GM23248 (cell line): ENCODE results near the gene USP11. TPM values are rescaled to one million over a fixed set of nuclear protein-coding genes. Genes with fewer than 3 reads are reported as not detected.
A peak's percentile ranks its signal among the peaks of the same experiment; 100 is the strongest.

Experiments
- DNase-seq: peaks from one replicate; pipeline ENCODE4 v3.0.0-alpha.2; 2015
- H2AFZ ChIP-seq: fragments of 200-600 bp; sonication (generic); 2 replicates; pipeline ENCODE4 v1.6.1; 2016; ENCODE audit warnings: antibody characterized with exemption
- H3F3A ChIP-seq: fragments of 200-600 bp; sonication (generic); 2 replicates; pipeline ENCODE4 v1.6.1; 2016; ENCODE audit warnings: mild to moderate bottlenecking, antibody characterized with exemption, mixed run types; ENCODE audit not compliant: insufficient read depth
- H3K27ac ChIP-seq: fragments of 200-600 bp; sonication (generic); 2 replicates; pipeline ENCODE4 v1.5.1; 2016; ENCODE audit warnings: mild to moderate bottlenecking
- H3K27me3 ChIP-seq: fragments of 200-600 bp; sonication (generic); replicated peaks from 2 replicates; pipeline ENCODE4 v1.6.1; 2016; ENCODE audit warnings: mild to moderate bottlenecking; ENCODE audit not compliant: insufficient read depth
- H3K36me3 ChIP-seq: fragments of 200-600 bp; sonication (generic); 2 replicates; pipeline ENCODE4 v1.6.1; 2016; ENCODE audit warnings: low read depth, mild to moderate bottlenecking
- H3K4me1 ChIP-seq: fragments of 200-600 bp; sonication (generic); 2 replicates; pipeline ENCODE4 v1.6.1; 2016; ENCODE audit warnings: mild to moderate bottlenecking; ENCODE audit not compliant: insufficient read depth
- H3K4me2 ChIP-seq: fragments of 200-600 bp; sonication (generic); one replicate; pipeline ENCODE4 v1.6.1; 2016; ENCODE audit warnings: mild to moderate bottlenecking; ENCODE audit not compliant: unreplicated experiment
- H3K4me3 ChIP-seq: fragments of 200-600 bp; sonication (generic); 2 replicates; pipeline ENCODE4 v1.5.1; 2016; ENCODE audit warnings: mild to moderate bottlenecking
- H3K79me2 ChIP-seq: fragments of 200-600 bp; sonication (generic); 2 replicates; pipeline ENCODE4 v1.6.1; 2016; ENCODE audit warnings: mild to moderate bottlenecking; ENCODE audit not compliant: insufficient read depth
- H3K9ac ChIP-seq: fragments of 200-600 bp; sonication (generic); 2 replicates; pipeline ENCODE4 v1.6.1; 2016; ENCODE audit warnings: mild to moderate bottlenecking
- H3K9me2 ChIP-seq: fragments of 200-600 bp; sonication (generic); 2 replicates; pipeline ENCODE4 v1.6.1; 2016; ENCODE audit warnings: mixed run types, mild to moderate bottlenecking, moderate library complexity; ENCODE audit not compliant: insufficient read depth
- H3K9me3 ChIP-seq: fragments of 200-600 bp; sonication (generic); one replicate; pipeline ENCODE4 v1.6.1; 2017; ENCODE audit warnings: low read depth
- H4K20me1 ChIP-seq: fragments of 200-600 bp; sonication (generic); 2 replicates; pipeline ENCODE4 v1.6.0; 2016; ENCODE audit not compliant: insufficient read depth
- EZH2 ChIP-seq: fragments of 200-600 bp; sonication (generic); IDR thresholded peaks from 2 replicates; pipeline ENCODE4 v1.6.1; 2018; ENCODE audit warnings: antibody characterized with exemption, mild to moderate bottlenecking; ENCODE audit not compliant: insufficient read depth, poor library complexity, severe bottlenecking
- EZH2phosphoT487 ChIP-seq: fragments of 200-600 bp; sonication (generic); IDR thresholded peaks from 2 replicates; pipeline ENCODE4 v1.6.1; 2018; ENCODE audit warnings: antibody characterized with exemption, moderate library complexity, mild to moderate bottlenecking, low read depth; ENCODE audit not compliant: insufficient read depth
- WGBS, 2 experiments: methylation state at CpG; one replicate each; pipeline ENCODE4 v1.1.6; 2015 to 2017; ENCODE audit warnings: low lambda C conversion rate in 2 of 2, low coverage in 1 of 2; ENCODE audit errors: missing lambda C conversion rate in 2 of 2; 5-methylcytosine and 5-hydroxymethylcytosine counted together
- in situ Hi-C: fragments of 300-500 bp; cut with MboI; formaldehyde crosslinking; loops from 2 replicates; pipeline ENCODE4 v1.15.0; 2020
- polyA plus RNA-seq: library from polyadenylated mRNA; unstranded; fragments of >200 nt; fragmentation: Nextera tagmentation; extraction: Ambion mirVana; gene quantifications from 2 replicates; pipeline ENCODE4 v1.2.1, GENCODE V29; 2016
- total RNA-seq: library from RNA; depleted of rRNA; stranded (reverse); fragments of >200 nt; shearing (Covaris generic); gene quantifications from 2 replicates; pipeline ENCODE4 v1.2.3, GENCODE V29; 2014

USP11 gene
- total and polyA plus RNA-seq, 2 experiments from 2014 or later: 36.6 to 61.4 TPM

DNA sequence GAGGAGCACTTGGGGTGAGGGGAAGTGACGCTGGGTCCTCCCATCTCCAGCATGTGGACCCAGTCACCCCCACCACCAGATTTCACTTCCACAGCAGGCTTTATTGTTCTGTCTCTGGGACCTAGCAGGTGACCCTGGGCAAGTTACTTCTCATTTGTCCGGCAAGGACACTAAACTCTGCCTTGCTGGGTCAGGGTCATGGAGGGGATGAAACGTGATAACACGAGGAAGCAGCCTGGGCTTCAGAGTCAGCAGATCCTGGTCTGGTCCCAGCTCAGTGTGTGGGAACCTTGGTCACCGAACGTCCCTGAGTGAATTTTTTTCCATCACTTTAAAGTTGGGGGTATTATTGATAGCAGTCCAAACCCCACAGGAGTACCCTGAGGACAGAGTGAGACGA is 35.3 kb upstream of the USP11 start:
- 78 to 98% methylated on average over 5 to 7 of the region's 7 CpGs for WGBS, 2 experiments
- H4K20me1 ChIP-seq: no peaks in the 10 kb centered on the region
- no peak for DNase-seq
- no peak overlapping the region; the same call in 1 of the 2 replicates for H3K9ac ChIP-seq
- H3K36me3 ChIP-seq: peaks cover 10% of the 10 kb centered on the region; the same call in 1 of the 2 replicates
- peak overlapping the region; percentile 92; the same call in 1 of the 2 replicates for H3K4me3 ChIP-seq
- H3K27me3 ChIP-seq: no peaks in the 10 kb centered on the region
- H3K4me1 ChIP-seq: peaks cover 33% of the 10 kb centered on the region
- H3K27ac ChIP-seq: no peak overlapping the region
- TF ChIP-seq EZH2 (no peak), EZH2phosphoT487 (no peak)
- no peak overlapping the region for H2AFZ ChIP-seq
- H3K4me2 ChIP-seq: no peak overlapping the region
- H3F3A ChIP-seq: peaks cover 5% of the 10 kb centered on the region; the same call in 1 of the 2 replicates
- H3K79me2 ChIP-seq: peaks cover 74% of the 10 kb centered on the region
- H3K9me3 ChIP-seq: no peaks in the 10 kb centered on the region
- in situ Hi-C loops: no loop called here
- no peaks in the 10 kb centered on the region for H3K9me2 ChIP-seq

DNA sequence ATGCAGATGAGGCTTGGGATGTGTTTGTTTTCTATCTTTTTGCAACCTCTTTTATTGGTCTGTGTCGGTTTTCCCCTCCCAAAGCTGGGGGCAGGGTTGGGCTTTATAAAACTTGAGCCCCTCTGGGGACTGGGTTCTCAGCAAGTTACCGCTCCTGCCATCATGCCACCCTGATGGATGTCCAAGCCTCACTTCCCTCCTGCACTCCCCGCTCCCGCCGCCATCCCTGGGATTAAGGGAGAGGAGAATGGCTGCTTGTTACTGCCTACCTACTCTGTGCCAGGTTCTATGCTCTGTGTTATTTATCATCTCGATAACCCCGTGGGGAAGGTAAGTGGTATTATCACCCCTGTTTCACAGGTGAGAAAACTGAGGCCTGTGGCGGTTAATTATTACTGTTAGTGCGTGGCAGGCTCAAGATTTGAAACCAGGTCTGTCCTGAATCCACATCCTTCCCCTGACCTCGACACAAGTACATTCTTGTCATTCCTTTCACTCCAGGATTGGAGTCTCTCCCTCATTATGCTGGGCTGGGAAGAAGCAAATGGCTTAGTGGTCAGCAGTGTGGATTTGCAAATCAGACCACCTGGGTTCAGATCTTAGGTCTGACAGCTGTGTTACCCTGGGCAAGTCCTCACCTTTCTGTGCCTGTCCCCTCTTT is 34.7 kb upstream of the USP11 start:
- Histone ChIP-seq H3K4me1 (peaks cover 31% of the 10 kb centered on the region), H3K9me2 (no peaks in the 10 kb centered on the region), H3K9ac (no peak overlapping the region; the same call in 1 of the 2 replicates), H4K20me1 (no peaks in the 10 kb centered on the region), H3K79me2 (peaks cover 79% of the 10 kb centered on the region), H3K27me3 (no peaks in the 10 kb centered on the region), H2AFZ (no peak overlapping the region), H3K27ac (peak overlapping the region; percentile 18; the same call in 1 of the 2 replicates), H3F3A (no peaks in the 10 kb centered on the region; the same call in 1 of the 2 replicates), H3K9me3 (no peaks in the 10 kb centered on the region), H3K36me3 (peaks cover 10% of the 10 kb centered on the region; the same call in 1 of the 2 replicates), H3K4me3 (no peak overlapping the region), H3K4me2 (no peak overlapping the region)
- in situ Hi-C loops: no loop called here
- DNase-seq: no peak
- 81% methylated on average over 10 of the region's 10 CpGs for WGBS, 2 experiments
- TF ChIP-seq EZH2phosphoT487 (no peak), EZH2 (no peak)

GRCh38 chrX:47198687-47199080 is 34.1 kb upstream of the USP11 start:
- Histone ChIP-seq H3K4me1 (peaks cover 29% of the 10 kb centered on the region), H3K36me3 (peaks cover 10% of the 10 kb centered on the region; the same call in 1 of the 2 replicates), H3K4me3 (no peak overlapping the region), H2AFZ (no peak overlapping the region), H3K9me2 (no peaks in the 10 kb centered on the region), H3K9me3 (no peaks in the 10 kb centered on the region), H3K79me2 (peaks cover 79% of the 10 kb centered on the region), H3K4me2 (no peak overlapping the region), H4K20me1 (no peaks in the 10 kb centered on the region), H3K9ac (no peak overlapping the region), H3K27me3 (no peaks in the 10 kb centered on the region), H3K27ac (no peak overlapping the region; the same call in 1 of the 2 replicates), H3F3A (no peaks in the 10 kb centered on the region; the same call in 1 of the 2 replicates)
- in situ Hi-C loops: no loop called here
- WGBS, 2 experiments: 78 to 79% methylated on average over 13 to 15 of the region's 15 CpGs
- no peak for DNase-seq
- TF ChIP-seq EZH2: no peak
- TF ChIP-seq EZH2phosphoT487: no peak

DNA sequence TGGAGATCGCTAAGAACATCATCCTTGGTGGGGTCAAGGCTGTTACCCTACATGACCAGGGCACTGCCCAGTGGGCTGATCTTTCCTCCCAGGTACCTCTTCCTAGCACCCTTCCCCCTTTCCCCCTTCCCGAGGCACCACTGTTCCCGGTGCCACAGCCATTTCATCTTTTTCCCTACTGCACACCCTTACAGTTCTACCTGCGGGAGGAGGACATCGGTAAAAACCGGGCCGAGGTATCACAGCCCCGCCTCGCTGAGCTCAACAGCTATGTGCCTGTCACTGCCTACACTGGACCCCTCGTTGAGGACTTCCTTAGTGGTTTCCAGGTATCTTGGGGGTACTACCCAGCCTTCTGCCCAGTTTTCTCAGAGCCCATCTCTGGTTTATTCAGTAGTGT is 33.5 kb upstream of the USP11 start:
- Histone ChIP-seq H3K79me2 (peaks cover 75% of the 10 kb centered on the region), H3K36me3 (peaks cover 10% of the 10 kb centered on the region; the same call in 1 of the 2 replicates), H3K4me3 (no peak overlapping the region), H3K9ac (no peak overlapping the region), H3K9me2 (no peaks in the 10 kb centered on the region), H3F3A (no peaks in the 10 kb centered on the region; the same call in 1 of the 2 replicates), H3K27me3 (no peaks in the 10 kb centered on the region), H4K20me1 (no peaks in the 10 kb centered on the region), H2AFZ (no peak overlapping the region), H3K4me1 (peaks cover 29% of the 10 kb centered on the region), H3K9me3 (no peaks in the 10 kb centered on the region), H3K4me2 (no peak overlapping the region), H3K27ac (no peak overlapping the region)
- no peak for DNase-seq
- in situ Hi-C loops: no loop called here
- TF ChIP-seq EZH2 (no peak), EZH2phosphoT487 (no peak)
- 80 to 84% methylated on average over 7 to 10 of the region's 10 CpGs for WGBS, 2 experiments
